Mononuclear cell (primary cell): Measurements from ENCODE around the gene MAPK14. TPM values are rescaled to one million over a fixed set of nuclear protein-coding genes. Genes with fewer than 3 reads are reported as not detected.

Experiments used
- total RNA-seq: library from RNA; depleted of rRNA; stranded (reverse); fragments of >200 nt; gene quantifications from one replicate; pipeline ENCODE4 v1.2.3, GENCODE V29; 2012

Gene MAPK14
- total RNA-seq, 1 donor = 86.9 TPM

Other genes starting within 250 kb of the MAPK14 start
- gene CLPSL1, start 246.8 kb upstream of the MAPK14 start, total RNA-seq = not detected
- gene CLPS, start 230.5 kb upstream of the MAPK14 start, total RNA-seq = not detected
- gene LHFPL5, start 222.5 kb upstream of the MAPK14 start, total RNA-seq = not detected
- gene SRPK1, start 106.7 kb upstream of the MAPK14 start, total RNA-seq = 70.7 TPM
- 0.10 TPM for gene SLC26A8, start 3.2 kb upstream of the MAPK14 start, total RNA-seq
- 16.9 TPM for gene MAPK13, start 102.7 kb downstream of the MAPK14 start, total RNA-seq
- 24.0 TPM for gene BRPF3, start 168.9 kb downstream of the MAPK14 start, total RNA-seq
- 1.2 TPM for gene PNPLA1, start 242.3 kb downstream of the MAPK14 start, total RNA-seq